A549 (cell line): ENCODE results near the gene PLPP3. TPM values are rescaled to one million over a fixed set of nuclear protein-coding genes. Genes with fewer than 3 reads are reported as not detected.

Experiments
- ATAC-seq, 2 experiments: fragments of 200-7000 bp in 1 of 2; fragments of >200 bp in 1 of 2; cut with Nextera tagmentation in 1 of 2; cut with Tn5 transposase in 1 of 2; 3 replicates each; pipeline versions ENCODE4 v1.8.0 to v1.9.1; 2018 to 2020; ENCODE audit warnings: mild to moderate bottlenecking in 1 of 2, moderate library complexity in 1 of 2
- CTCF ChIA-PET: fragments of 300-600 bp; sonication (Branson Sonifier 250); formaldehyde crosslinking; extraction: SDS; loops from one replicate; lab custom pipeline; 2021; ENCODE audit warnings: antibody characterized with exemption, inconsistent platforms; lab: Yijun Ruan, JAX
- POLR2A ChIA-PET: fragments of 350-600 bp; formaldehyde crosslinking; extraction: SDS; loops from one replicate; lab custom pipeline; 2021; ENCODE audit warnings: antibody characterized with exemption, inconsistent platforms; lab: Yijun Ruan, JAX
- DNase-seq, 2 experiments: peaks; one replicate each; pipeline versions ENCODE4 v3.0.0 to v3.0.0-alpha.2; 2011 to 2016; ENCODE audit warnings: low read depth in 1 of 2, low spot score in 1 of 2
- FAIRE-seq: peaks from 2 replicates; lab custom pipeline; 2011; peaks lifted over from hg19 to GRCh38; lab: Jason Lieb, UNC
- H3K27ac ChIP-seq, 2 experiments: fragments of >200 bp; sonication (Bioruptor Twin); formaldehyde crosslinking; 3 replicates each; pipeline ENCODE4 v1.5.1; 2016 to 2017
- H3K4me1 ChIP-seq: fragments of >200 bp; sonication (Bioruptor Twin); formaldehyde crosslinking; 3 replicates; pipeline ENCODE4 v1.6.1; 2016
- H3K4me2 ChIP-seq: fragments of >200 bp; sonication (Bioruptor Twin); formaldehyde crosslinking; 3 replicates; pipeline ENCODE4 v1.6.1; 2016
- H3K4me3 ChIP-seq: fragments of >200 bp; sonication (Bioruptor Twin); formaldehyde crosslinking; 3 replicates; pipeline ENCODE4 v1.5.1; 2016
- H3K9me3 ChIP-seq: fragments of >200 bp; sonication (Bioruptor Twin); formaldehyde crosslinking; 3 replicates; pipeline ENCODE4 v1.6.1; 2016
- BHLHE40 ChIP-seq: IDR thresholded peaks from 2 replicates; pipeline ENCODE4 v1.6.1; 2012; ENCODE audit warnings: low read depth, low read length, inconsistent platforms
- CBX8 ChIP-seq: fragments of 200-600 bp; sonication (generic); IDR thresholded peaks from 2 replicates; pipeline ENCODE4 v1.6.1; 2016
- CHD2 ChIP-seq: fragments of 150-350 bp; IDR thresholded peaks from 2 replicates; pipeline ENCODE4 v1.6.1; 2014; ENCODE audit warnings: low read length; ENCODE audit not compliant: partially characterized antibody
- CTCF ChIP-seq: fragments of >200 bp; sonication (Bioruptor Twin); formaldehyde crosslinking; IDR thresholded peaks from 3 replicates; pipeline ENCODE4 v1.5.1; 2016
- EHF ChIP-seq: fragments of 250-450 bp; sonication (Bioruptor Pico); IDR thresholded peaks from 2 replicates; pipeline ENCODE4 v1.5.0; 2020; ENCODE audit warnings: mild to moderate bottlenecking
- EHMT2 ChIP-seq: fragments of 200-600 bp; sonication (generic); IDR thresholded peaks from 2 replicates; pipeline ENCODE4 v1.6.1; 2016; ENCODE audit warnings: antibody characterized with exemption, low read depth, mild to moderate bottlenecking, moderate library complexity
- EP300 ChIP-seq, 2 experiments: fragments of >200 bp; sonication (Bioruptor Twin); formaldehyde crosslinking; IDR thresholded peaks; 2 replicates in 1 of 2; 3 replicates in 1 of 2; pipeline ENCODE4 v1.6.1; 2016 to 2017
- ESRRA ChIP-seq: fragments of 150-350 bp; IDR thresholded peaks from 2 replicates; pipeline ENCODE4 v1.6.1; 2014; ENCODE audit warnings: mild to moderate bottlenecking, low read length, borderline replicate concordance
- FOSB ChIP-seq: fragments of 250-450 bp; sonication (Bioruptor Pico); IDR thresholded peaks from 2 replicates; pipeline ENCODE4 v1.5.0; 2020; ENCODE audit warnings: mild to moderate bottlenecking, moderate library complexity
- FOSL2 ChIP-seq, 2 experiments: fragments of 450-650 bp in 1 of 2; fragments of >200 bp in 1 of 2; sonication (Bioruptor Twin) in 1 of 2; formaldehyde crosslinking; IDR thresholded peaks; 2 replicates each; pipeline versions ENCODE4 v1.5.0 to v1.6.1; 2016 to 2020; ENCODE audit warnings: mild to moderate bottlenecking in 1 of 2, moderate library complexity in 1 of 2
- FOXS1 ChIP-seq: fragments of 250-450 bp; sonication (Bioruptor Pico); IDR thresholded peaks from 2 replicates; pipeline ENCODE4 v1.5.0; 2020; ENCODE audit warnings: mild to moderate bottlenecking, moderate library complexity
- GATA3 ChIP-seq: IDR thresholded peaks from 2 replicates; pipeline ENCODE4 v1.6.1; 2012; ENCODE audit warnings: borderline replicate concordance
- HES2 ChIP-seq: fragments of >200 bp; sonication (Bioruptor Twin); formaldehyde crosslinking; IDR thresholded peaks from 2 replicates; pipeline ENCODE4 v1.6.1; 2016
- HEYL ChIP-seq: fragments of 250-450 bp; sonication (Bioruptor Pico); IDR thresholded peaks from 2 replicates; pipeline ENCODE4 v1.8.0; 2021; ENCODE audit warnings: mild to moderate bottlenecking, moderate library complexity
- HMGXB4 ChIP-seq: fragments of 250-450 bp; sonication (Bioruptor Pico); IDR thresholded peaks from 2 replicates; pipeline ENCODE4 v1.5.0; 2021; ENCODE audit warnings: mild to moderate bottlenecking, moderate library complexity, borderline replicate concordance
- HOXA7 ChIP-seq: fragments of 250-450 bp; sonication (Bioruptor Pico); IDR thresholded peaks from 2 replicates; pipeline ENCODE4 v1.5.0; 2020; ENCODE audit warnings: mild to moderate bottlenecking, moderate library complexity
- HOXB13 ChIP-seq: fragments of 250-450 bp; sonication (Bioruptor Pico); IDR thresholded peaks from 2 replicates; pipeline ENCODE4 v1.5.0; 2020; ENCODE audit warnings: low read depth, mild to moderate bottlenecking, moderate library complexity
- KDM5A ChIP-seq: fragments of 200-600 bp; sonication (generic); IDR thresholded peaks from 2 replicates; pipeline ENCODE4 v1.6.1; 2016; ENCODE audit warnings: antibody characterized with exemption, mild to moderate bottlenecking
- MAFK ChIP-seq: fragments of 450-650 bp; IDR thresholded peaks from 2 replicates; pipeline ENCODE4 v1.6.1; 2014; ENCODE audit not compliant: partially characterized antibody
- MAX ChIP-seq: IDR thresholded peaks from 2 replicates; pipeline ENCODE4 v1.6.1; 2012
- MAZ ChIP-seq: fragments of 150-350 bp; IDR thresholded peaks from 2 replicates; pipeline ENCODE4 v1.6.1; 2014; ENCODE audit warnings: antibody characterized with exemption, low read depth, low read length, borderline replicate concordance
- NPAS2 ChIP-seq: fragments of 250-450 bp; sonication (Bioruptor Pico); IDR thresholded peaks from 2 replicates; pipeline ENCODE4 v1.8.0; 2022; ENCODE audit warnings: mild to moderate bottlenecking, moderate library complexity, borderline replicate concordance
- NR3C1 ChIP-seq: fragments of >200 bp; sonication (Bioruptor Twin); formaldehyde crosslinking; IDR thresholded peaks from 3 replicates; pipeline ENCODE4 v1.6.1; 2017
- PBX3 ChIP-seq: IDR thresholded peaks from 2 replicates; pipeline ENCODE4 v1.6.1; 2012
- POLR2AphosphoS2 ChIP-seq: conservative IDR thresholded peaks from 2 replicates; pipeline ENCODE4 v1.6.1; 2012; ENCODE audit warnings: low read length, improper control_type of control experiment, inconsistent platforms
- RARB ChIP-seq: fragments of 250-450 bp; sonication (Bioruptor Pico); IDR thresholded peaks from 2 replicates; pipeline ENCODE4 v1.8.0; 2021; ENCODE audit warnings: mild to moderate bottlenecking, moderate library complexity
- RNF2 ChIP-seq: fragments of 200-600 bp; sonication (generic); IDR thresholded peaks from 2 replicates; pipeline ENCODE4 v1.6.1; 2016; ENCODE audit warnings: low read depth, mild to moderate bottlenecking, antibody characterized with exemption, moderate library complexity, borderline replicate concordance
- SREBF2 ChIP-seq: fragments of 450-650 bp; IDR thresholded peaks from 2 replicates; pipeline ENCODE4 v1.6.1; 2014; ENCODE audit warnings: mild to moderate bottlenecking, moderate library complexity
- TFCP2L1 ChIP-seq: fragments of 250-450 bp; sonication (Bioruptor Pico); IDR thresholded peaks from 2 replicates; pipeline ENCODE4 v1.5.0; 2021; ENCODE audit warnings: mild to moderate bottlenecking
- USF2 ChIP-seq: fragments of 450-650 bp; IDR thresholded peaks from 2 replicates; pipeline ENCODE4 v1.6.1; 2014; ENCODE audit warnings: antibody characterized with exemption
- ZC3H11A ChIP-seq: fragments of 450-650 bp; IDR thresholded peaks from 2 replicates; pipeline ENCODE4 v1.6.1; 2014; ENCODE audit warnings: antibody characterized with exemption, mild to moderate bottlenecking
- ZFP36 ChIP-seq: fragments of 450-650 bp; IDR thresholded peaks from 2 replicates; pipeline ENCODE4 v1.6.1; 2014; ENCODE audit warnings: borderline replicate concordance; ENCODE audit not compliant: partially characterized antibody
- ZSCAN20 ChIP-seq: fragments of 250-450 bp; sonication (Bioruptor Pico); IDR thresholded peaks from 2 replicates; pipeline ENCODE4 v1.8.0; 2022; ENCODE audit warnings: mild to moderate bottlenecking, moderate library complexity
- WGBS: methylation state at CpG from one replicate; pipeline ENCODE4 v1.1.6; 2017; ENCODE audit errors: missing lambda C conversion rate; 5-methylcytosine and 5-hydroxymethylcytosine counted together
- polyA plus RNA-seq, 4 experiments: library from polyadenylated mRNA; depleted of rRNA in 3 of 4; stranded (reverse); fragments of >200 nt; fragmentation: RNase III in 1 of 4; extraction: RNeasy Plus Mini Kit Qiagen cat#74134 plus additional on column Dnase treatment in 1 of 4; gene quantifications; 2 replicates in 3 of 4; 3 replicates in 1 of 4; pipeline ENCODE4 v1.2.3, GENCODE V29; 2011 to 2017

PLPP3 gene
- polyA plus RNA-seq, 2 of the 4 experiments (the other 2 are of a cell fraction), result 23.6 to 25.6 TPM

GRCh38 chr1:56533621-56534020 is 45.7 kb downstream of the PLPP3 start:
- FAIRE-seq (no peak), DNase-seq (no peak), ATAC-seq (no peak)
- H3K4me3 ChIP-seq, result no peak overlapping the region
- WGBS, result 88% methylated on average over 4 of the region's 4 CpGs
- TF ChIP-seq HOXA7 (CRISPR knock-in tag) (no peak), PBX3 (no peak), CHD2 (no peak), BHLHE40 (no peak), CTCF (no peak), ZC3H11A (no peak), HEYL (no peak), KDM5A (no peak), ZFP36 (no peak), RNF2 (no peak), ESRRA (no peak), USF2 (no peak), FOXS1 (CRISPR knock-in tag) (no peak), CBX8 (no peak), HOXB13 (CRISPR knock-in tag) (no peak), EHMT2 (no peak), NR3C1 (no peak), GATA3 (no peak), NPAS2 (CRISPR knock-in tag) (no peak), MAFK (no peak)
- no peak overlapping the region for H3K4me2 ChIP-seq
- H3K9me3 ChIP-seq, result no peaks in the 10 kb centered on the region
- ChIA-PET CTCF (no interaction called here), POLR2A (no interaction called here)
- H3K27ac ChIP-seq, result no peak overlapping the region
- H3K4me1 ChIP-seq, result no peaks in the 10 kb centered on the region

GRCh38 chr1:56533197-56533596 is 46.2 kb downstream of the PLPP3 start:
- FAIRE-seq, result no peak
- Histone ChIP-seq H3K4me3 (no peak overlapping the region), H3K9me3 (no peaks in the 10 kb centered on the region), H3K4me2 (no peak overlapping the region), H3K27ac (no peak overlapping the region), H3K4me1 (no peaks in the 10 kb centered on the region)
- 93% methylated on average over 3 of the region's 3 CpGs for WGBS
- no peak for DNase-seq
- ATAC-seq, result no peak
- CTCF ChIA-PET, result no interaction called here
- POLR2A ChIA-PET, result no interaction called here
- TF ChIP-seq HOXB13 (CRISPR knock-in tag) (no peak), NPAS2 (CRISPR knock-in tag) (no peak), POLR2AphosphoS2 (no peak), GATA3 (no peak), HMGXB4 (CRISPR knock-in tag) (no peak), ZC3H11A (no peak), SREBF2 (no peak), TFCP2L1 (CRISPR knock-in tag) (no peak), FOSB (CRISPR knock-in tag) (no peak), MAX (no peak), FOSL2 (IDR thresholded peaks at IDR 0.05) (no peak), FOSL2 (CRISPR knock-in tag; IDR thresholded peaks at IDR 0.05) (no peak), EP300 (IDR thresholded peaks at IDR 0.05) (no peak), MAZ (no peak), EHF (no peak), RARB (no peak), ZSCAN20 (CRISPR knock-in tag) (no peak), HES2 (no peak)
- TF ChIP-seq, all 56 proteins: peak for 0
